Measurements from ENCODE around the gene ATN1.

DNA sequence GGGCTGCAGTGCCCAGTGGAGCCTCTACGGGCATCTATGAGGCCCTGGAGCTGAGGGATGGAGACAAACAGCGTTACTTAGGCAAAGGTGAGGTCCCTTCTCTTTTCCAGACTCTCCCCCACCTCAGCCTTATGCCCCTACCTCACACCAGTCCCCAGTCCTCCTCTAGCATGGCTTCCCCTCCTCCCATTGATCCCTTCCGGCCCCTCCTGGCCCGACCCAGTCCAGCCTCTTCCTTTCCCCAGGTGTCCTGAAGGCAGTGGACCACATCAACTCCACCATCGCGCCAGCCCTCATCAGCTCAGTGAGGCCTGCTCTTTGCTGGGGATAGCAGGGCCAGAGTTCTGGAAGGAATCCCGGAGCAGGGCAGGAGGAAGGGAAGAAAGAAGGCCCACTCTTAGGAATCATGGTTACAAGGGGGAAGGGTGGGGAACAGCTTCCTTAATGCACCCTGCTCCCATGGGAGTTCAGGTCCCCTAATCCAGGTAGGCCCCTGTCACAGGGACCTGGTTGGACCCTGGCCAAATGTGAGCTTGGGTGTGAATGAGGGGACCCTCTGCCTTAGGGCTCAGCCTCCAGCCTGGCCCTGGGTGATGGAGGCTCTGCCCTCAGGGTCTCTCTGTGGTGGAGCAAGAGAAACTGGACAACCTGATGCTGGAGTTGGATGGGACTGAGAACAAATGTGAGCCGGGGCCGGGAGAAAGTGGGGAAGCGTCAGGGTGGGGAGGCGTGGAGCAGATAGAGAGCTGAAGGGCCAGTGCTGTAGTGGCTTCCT, 11.1 kb upstream of the ATN1 start:
- TF ChIP-seq, protein P1, sequence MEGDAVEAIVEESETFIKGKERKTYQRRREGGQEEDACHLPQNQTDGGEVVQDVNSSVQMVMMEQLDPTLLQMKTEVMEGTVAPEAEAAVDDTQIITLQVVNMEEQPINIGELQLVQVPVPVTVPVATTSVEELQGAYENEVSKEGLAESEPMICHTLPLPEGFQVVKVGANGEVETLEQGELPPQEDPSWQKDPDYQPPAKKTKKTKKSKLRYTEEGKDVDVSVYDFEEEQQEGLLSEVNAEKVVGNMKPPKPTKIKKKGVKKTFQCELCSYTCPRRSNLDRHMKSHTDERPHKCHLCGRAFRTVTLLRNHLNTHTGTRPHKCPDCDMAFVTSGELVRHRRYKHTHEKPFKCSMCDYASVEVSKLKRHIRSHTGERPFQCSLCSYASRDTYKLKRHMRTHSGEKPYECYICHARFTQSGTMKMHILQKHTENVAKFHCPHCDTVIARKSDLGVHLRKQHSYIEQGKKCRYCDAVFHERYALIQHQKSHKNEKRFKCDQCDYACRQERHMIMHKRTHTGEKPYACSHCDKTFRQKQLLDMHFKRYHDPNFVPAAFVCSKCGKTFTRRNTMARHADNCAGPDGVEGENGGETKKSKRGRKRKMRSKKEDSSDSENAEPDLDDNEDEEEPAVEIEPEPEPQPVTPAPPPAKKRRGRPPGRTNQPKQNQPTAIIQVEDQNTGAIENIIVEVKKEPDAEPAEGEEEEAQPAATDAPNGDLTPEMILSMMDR (conservative IDR thresholded peaks at IDR 0.05 in 1 of 2, IDR thresholded peaks at IDR 0.05 in 1 of 2; ENCODE audit: low read depth in 1 of 2, low read length in 2 of 2), result no peak
- TF ChIP-seq EZH2 (IDR thresholded peaks at IDR 0.05; ENCODE audit: low read length, missing control alignments), result no peak

Measured in fibroblast of lung (primary cell).